Renal cortical epithelial cell (primary cell): ENCODE results near the gene PANX1. TPM values are rescaled to one million over a fixed set of nuclear protein-coding genes. Genes with fewer than 3 reads are reported as not detected.
A peak's percentile ranks its signal among the peaks of the same experiment; 100 is the strongest.
"Not testable (repeated sequence)": the region's sequence is repeated elsewhere in the genome, so short reads cannot be mapped to it uniquely, and the experiment has no call there.

Experiments used
- DNase-seq: peaks from one replicate; pipeline ENCODE4 v3.0.0-alpha.2; 2011; ENCODE audit warnings: low read depth
- total RNA-seq: library from RNA; depleted of rRNA; stranded (reverse); fragments of >200 nt; gene quantifications from 2 replicates; pipeline ENCODE4 v1.2.3, GENCODE V29; 2014

The PANX1 gene, protein sequence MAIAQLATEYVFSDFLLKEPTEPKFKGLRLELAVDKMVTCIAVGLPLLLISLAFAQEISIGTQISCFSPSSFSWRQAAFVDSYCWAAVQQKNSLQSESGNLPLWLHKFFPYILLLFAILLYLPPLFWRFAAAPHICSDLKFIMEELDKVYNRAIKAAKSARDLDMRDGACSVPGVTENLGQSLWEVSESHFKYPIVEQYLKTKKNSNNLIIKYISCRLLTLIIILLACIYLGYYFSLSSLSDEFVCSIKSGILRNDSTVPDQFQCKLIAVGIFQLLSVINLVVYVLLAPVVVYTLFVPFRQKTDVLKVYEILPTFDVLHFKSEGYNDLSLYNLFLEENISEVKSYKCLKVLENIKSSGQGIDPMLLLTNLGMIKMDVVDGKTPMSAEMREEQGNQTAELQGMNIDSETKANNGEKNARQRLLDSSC
- 52.5 and 79.5 TPM in 2 replicates for total RNA-seq

DNA sequence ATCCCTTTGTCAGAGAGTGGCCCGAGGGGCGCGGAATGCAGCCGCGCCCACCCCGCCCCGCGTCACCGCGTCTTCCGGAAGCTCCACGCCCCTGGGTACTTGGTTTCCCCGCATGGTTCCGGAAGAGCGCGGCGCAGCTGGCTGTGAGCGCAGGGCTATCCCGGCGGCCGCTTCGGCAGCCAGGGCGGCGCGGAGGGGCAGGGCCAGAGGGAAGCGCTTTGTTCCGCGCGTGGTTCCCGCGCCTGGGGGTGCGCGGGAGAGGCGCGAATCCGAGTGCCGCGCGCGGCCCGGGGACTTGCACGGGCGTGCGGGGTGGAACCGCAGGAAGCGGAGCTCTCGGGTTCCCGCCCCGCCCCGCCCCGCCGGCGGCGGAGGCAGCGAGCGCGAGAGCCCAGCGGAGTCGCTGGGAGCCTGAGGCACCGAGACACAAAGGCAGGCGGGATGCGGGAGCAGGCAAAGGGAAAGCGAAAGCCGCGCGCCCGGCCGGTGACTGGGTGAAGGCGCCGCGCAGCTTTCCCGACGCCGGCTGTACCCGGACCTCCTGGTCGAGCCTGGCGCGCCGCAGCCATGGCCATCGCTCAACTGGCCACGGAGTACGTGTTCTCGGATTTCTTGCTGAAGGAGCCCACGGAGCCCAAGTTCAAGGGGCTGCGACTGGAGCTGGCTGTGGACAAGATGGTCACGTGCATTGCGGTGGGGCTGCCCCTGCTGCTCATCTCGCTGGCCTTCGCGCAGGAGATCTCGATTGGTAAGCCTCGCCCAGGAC, at the start of gene PANX1:
PANX1 (plus strand) TSS at position 96 of the 766 bp plus-strand sequence; CDS start at position 568, 472 bp downstream.
- DNase-seq: peak; percentile 72

DNA sequence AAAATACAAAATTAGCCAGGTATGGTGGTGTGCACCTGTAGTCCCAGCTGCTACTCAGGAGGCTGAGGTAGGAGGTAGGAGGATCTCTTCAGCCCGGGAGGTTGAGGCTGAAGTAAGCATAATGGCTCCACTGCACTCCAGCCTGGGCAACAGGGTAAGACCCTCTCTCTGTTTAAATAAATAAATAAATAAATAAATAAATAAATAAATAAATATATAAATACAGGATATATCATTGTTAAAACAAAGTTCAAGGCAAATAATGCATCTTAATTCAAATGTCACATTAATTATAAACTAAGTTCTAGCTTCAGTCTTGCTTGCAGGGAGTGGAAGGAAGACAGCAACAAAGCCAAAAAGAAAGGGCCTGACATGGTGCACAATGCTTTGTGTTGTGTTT, 44.5 kb upstream of the PANX1 start:
- no peak for DNase-seq

DNA sequence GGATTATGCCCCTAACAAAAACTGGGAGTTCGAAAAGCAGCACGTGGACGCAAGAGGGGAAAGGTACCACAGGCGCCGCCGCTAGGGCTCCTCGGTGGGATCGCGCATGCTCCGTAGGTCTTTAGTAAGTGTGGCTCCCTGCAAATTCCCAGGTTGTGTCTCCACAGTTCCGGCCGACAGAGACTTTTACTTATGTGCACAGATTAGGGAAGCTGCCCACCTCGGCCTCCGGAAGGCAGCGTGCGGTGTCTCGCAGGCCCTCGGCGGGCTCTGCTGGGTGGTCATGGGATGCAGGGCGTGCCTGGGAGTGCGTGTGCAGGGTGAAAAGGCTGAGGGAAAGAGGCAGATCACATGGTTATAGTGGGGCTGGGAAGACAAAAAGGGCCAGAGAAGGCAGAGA, 39.7 kb upstream of the PANX1 start:
- no peak for DNase-seq

DNA sequence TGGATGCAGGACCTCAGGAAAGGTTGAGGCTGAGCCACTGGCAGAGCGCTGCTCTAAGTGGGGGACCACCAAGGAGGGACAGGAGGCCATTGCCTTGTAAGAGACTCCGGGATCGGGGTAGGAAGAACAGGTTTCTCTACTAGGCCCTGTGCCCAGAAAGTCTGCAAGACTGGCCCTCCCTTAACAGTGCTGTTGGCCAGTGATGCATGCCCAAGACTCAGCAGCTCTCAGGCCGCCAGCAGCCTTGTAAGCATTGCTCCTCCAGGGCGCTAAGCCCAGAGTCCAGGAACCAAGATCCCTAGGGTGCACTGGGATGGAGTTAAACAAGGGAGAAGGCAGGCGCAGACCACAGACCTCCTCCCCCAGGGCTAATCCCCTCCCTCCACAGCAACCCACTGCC, 39.3 kb upstream of the PANX1 start:
- peak; percentile 7 for DNase-seq

DNA sequence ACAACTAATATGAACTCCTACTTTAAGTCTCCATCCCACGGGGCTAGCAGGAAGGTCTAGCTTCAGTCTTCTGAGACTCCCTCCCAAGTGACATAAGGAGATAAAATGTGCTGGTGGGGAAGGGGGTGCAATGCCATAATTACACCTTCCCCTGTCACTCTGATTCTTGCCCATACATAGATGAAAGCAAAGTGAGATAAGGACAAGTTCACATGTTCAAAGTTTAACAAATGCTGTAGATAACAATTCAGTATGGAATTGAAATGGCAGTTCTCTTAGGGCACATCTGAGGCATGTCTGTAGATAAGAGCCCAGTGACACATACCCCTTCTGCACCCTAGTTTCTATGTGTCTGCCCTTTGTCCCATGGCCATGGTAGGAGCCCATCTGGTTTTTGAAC, 38.2 kb upstream of the PANX1 start:
- no peak for DNase-seq

DNA sequence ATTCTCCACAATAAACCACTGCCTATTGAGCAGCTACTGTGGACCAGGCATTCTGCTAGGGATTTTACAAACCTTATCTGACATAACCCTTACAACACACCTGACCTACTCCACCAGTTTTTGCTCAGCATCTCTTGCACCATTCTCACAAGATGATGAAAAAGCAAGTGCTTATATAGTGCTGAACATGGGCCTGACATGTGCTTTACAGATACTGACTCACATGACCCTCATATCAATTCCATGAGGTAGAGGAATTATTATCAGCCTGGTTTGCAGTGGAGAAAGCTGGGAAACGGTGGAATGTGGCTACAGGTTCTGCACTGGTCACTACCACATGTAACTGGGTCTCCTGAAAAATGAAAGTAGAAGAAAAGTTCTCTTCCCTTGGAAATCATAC, 37.5 kb upstream of the PANX1 start:
- no peak for DNase-seq

DNA sequence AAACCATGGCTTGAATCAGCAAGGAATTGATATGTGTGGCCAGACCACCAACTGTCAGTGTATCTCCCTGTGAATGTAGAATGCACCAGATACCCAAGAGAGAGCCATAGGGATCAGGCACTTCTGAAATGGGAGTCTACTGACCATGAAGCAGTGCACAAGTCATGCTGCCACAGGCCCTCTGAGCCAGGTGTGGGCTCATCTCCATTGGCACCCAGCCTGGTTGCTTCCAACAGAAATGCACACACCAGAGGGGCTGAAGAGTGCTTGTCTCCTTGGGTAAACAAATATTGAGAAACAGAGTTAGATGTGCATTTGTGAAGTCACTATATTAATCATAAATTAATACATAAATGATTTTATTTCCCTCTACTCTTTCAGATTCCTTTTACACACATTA, 28.4 kb upstream of the PANX1 start:
- DNase-seq: no peak

DNA sequence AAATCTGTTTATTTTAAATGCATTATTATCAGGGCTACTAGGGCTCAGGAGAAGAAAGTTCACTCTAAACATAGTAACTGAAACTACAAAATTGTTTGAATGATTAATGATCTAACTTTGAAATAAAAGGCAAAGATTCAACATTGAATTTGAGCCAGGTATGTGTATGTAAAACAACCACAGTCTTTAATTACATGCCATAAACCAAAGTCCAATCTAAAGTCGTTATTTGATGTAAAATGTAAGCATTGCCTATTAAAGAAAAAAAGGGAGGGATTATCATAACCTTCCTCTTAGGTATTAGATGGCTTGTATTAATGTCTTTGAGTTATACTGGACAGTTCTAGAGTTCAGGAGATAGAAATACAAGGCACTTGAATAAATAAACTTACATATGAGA, 25.2 kb upstream of the PANX1 start:
- DNase-seq: no peak

DNA sequence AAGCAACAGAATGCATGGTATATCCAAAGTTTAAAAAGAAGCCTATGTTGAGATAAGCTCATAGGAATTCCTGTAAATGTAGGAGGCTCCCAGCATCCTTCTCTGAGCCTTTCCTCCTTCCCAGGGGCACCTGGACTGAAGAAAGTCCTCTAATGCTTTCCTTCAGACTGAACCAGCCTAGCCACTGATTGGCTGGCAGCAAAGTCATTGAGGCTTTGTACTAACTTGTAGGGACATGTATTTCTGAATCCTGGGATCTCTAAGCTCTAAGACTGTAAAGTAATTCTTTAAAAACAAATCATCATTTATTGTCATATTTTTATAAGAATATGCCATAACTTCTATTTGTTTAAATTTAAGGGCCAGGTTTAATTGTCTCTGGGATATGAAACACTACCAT, 23.9 kb upstream of the PANX1 start:
- DNase-seq: no peak

DNA sequence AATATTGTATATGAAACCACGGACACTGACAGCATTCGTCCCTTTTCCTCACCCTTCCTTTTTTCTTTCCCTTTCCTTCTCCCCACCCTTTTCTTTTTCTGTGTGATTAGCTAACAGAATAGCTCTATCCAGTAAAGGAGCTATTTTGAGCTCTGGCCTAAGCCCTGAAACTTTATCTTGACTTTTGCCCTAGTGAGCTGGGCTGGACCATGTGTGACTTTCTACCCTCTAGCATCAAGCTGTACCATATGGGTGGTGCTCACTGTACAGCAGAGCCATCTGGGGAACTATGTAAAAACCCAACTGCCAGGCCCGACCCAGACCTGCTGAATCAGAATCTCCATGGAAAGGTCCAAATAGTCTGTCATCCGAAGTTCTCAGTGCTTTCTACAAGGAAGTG, 21.9 kb upstream of the PANX1 start:
- no peak for DNase-seq

DNA sequence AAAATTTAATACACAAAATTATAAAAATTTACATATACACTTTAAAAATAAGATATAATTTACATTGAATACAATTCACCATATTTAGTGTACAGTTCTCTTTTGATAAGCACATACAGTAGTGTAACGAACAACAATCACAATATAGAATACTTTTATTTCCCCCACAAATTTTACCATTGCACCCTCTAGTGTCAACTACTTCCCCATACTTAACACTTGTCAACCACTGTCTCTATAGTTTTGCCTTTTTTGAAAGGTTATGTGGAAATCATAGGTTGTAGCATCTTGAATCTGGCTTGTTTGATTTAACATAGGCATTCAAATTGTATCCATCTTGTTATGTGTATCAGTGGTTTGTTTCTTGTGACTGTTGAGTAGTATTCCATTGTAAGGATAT, 21.3 kb upstream of the PANX1 start:
- no peak for DNase-seq

DNA sequence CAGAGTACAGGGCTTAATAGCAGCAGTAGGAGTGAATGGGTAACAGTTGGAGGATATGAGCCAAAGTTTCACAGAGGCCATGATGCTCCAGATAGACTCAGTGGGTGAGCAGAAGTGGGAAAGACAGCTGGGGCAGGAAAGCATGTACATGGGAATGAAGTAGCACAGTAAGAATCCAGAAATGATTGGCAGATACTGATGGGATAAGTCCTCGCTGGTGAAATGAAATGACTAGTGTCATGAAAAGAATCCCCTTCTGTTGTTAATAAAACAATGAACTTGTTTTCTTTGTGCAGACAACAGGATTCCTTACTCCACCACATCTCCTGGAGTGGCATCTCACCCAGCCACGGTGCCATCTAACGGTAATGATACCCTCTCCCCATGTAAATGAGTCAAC, 17.4 kb upstream of the PANX1 start:
- DNase-seq: no peak

DNA sequence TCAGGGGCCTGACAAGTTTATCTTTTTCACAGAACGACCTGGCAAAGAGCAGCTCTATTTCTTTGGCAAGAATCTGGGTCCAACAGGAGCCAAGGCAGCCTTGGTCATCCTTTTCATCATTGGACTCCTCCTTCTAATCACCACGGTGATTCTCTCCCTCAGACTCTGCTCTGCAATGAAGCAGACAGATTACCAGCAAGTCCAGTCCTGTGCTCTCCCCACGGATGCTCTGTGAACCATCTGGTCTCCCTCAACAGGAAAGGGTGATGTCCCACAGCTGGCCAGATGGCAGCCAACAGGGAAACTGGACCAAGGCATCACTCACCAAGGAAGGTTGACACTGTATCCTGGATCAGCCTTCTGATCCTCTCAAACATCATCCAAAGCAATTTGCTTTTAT, 17.0 kb upstream of the PANX1 start:
- no peak for DNase-seq

DNA sequence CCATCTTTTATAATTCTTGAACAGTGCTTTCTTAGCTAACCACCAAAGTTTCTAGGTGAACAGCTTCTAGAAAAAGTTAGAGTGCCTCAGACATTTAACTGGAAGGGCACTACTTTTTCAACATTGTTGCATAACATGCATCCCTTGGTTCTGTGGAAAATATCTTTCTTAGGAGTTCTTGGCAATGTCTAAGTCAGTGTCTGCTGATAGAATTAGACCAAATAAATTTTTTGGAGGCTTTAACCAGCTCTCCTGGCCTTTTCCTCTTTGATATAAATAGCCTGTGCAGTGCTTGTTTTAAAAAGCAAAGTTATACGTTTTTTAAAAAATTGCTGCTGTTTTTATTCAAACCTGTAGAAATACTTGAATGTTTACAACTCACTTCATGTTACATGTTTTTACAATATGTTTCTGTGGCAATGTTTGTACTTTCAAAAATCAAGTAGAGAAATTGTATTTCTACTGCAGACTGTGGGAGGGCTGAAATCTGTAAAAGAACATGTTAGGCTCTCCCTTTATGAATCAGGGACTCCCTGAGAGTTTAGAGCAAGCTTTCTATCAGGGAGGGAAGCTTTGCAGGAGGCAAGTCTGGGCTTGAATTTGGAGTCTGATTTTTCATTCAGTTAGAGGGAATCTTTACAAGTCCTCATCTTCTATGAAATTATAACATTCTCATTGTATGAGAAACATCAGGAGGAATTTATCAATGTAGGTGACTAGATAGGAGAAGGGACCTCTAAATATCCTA, 16.3 kb upstream of the PANX1 start:
- DNase-seq: no peak

DNA sequence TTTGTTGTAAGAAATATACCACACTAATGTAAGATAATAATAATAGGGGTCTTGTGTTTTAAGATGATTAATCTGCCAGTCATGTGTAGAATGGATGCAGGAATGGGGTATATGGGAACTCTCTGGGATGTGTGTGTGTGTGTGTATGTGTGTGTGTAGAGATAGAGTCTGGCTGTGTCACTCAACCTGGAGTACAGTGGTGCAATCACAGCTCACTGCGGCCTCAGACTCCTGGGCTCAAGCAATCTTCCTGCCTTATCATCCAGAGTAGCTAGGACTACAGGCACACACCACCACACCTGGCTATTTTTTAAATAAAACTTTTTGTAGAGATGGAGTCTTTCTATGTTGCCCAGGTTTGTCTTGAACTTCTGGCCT, 11.5 kb upstream of the PANX1 start:
- no peak for DNase-seq

DNA sequence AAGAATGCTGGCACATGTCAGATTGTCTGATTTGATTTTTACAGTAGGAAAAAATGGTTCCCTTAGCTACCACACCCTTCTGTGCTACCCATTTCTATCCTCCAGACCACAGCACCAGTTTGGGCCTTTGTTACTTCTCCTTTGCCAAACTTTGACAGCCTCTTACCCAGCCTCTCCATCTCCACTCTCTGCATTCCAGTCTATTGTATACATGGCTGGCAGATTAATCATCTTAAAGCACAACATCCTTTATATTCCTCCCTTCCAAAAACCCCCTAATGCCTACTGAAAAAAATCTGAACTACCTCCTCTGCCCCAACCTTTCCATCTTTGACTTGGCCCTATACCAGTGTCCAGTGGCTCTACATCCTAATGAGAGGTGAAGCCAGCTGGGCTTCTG, 10.8 kb upstream of the PANX1 start:
- no peak for DNase-seq

DNA sequence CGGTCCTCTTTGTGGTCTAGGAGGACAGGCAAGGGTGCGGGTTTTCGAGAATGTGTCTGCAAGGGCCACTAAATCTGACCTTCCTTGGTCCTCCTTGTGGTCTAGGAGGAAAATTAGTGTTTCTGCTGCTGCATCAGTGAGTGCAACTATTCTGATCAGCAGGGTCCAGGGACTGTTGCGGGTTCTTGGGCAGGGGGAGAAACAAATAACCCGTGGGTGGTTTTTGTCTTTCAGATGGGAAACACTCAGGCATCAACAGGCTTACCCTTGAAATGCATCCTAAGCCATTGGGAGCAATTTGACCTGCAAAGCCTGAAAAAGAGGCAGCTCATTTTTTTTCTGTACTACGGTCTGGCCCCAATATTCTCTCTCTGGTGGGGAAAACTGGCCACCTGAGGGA, 9.0 kb upstream of the PANX1 start:
- DNase-seq: not testable (repeated sequence)

DNA sequence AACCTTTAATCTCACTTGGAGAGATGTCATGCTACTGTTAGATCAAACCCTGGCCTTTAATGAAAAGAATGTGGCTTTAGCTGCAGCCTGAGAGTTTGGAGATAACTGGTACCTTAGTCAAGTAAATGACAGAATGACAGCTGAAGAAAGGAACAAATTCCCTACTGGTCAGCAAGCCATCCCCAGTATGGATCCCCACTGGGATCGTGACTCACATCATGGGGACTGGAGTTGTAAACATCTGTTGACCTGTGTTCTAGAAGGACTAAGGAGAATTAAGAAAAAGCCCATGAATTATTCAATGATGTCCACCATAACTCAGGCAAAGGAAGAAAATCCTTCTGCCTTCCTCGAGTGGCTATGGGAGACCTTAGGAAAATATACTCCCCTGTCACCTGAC, 8.1 kb upstream of the PANX1 start:
- not testable (repeated sequence) for DNase-seq

DNA sequence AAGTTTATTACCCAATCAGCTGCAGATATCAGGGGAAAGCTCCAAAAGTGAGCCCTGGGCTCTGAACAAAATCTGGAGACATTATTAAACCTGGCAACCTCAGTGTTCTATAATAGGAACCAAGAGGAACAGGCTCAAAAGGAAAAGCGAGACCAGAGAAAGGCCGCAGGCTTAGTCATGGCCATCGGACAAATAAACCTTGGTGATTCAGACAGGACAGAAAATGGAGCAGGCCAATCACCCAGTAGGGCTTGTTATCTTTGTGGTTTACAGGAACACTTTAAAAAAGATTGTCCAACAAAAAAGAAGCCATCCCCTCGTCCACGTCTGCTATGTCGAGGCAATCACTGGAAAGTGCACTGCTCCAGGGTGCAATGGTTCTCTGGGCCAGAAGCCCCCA, 7.7 kb upstream of the PANX1 start:
- DNase-seq: no peak

DNA sequence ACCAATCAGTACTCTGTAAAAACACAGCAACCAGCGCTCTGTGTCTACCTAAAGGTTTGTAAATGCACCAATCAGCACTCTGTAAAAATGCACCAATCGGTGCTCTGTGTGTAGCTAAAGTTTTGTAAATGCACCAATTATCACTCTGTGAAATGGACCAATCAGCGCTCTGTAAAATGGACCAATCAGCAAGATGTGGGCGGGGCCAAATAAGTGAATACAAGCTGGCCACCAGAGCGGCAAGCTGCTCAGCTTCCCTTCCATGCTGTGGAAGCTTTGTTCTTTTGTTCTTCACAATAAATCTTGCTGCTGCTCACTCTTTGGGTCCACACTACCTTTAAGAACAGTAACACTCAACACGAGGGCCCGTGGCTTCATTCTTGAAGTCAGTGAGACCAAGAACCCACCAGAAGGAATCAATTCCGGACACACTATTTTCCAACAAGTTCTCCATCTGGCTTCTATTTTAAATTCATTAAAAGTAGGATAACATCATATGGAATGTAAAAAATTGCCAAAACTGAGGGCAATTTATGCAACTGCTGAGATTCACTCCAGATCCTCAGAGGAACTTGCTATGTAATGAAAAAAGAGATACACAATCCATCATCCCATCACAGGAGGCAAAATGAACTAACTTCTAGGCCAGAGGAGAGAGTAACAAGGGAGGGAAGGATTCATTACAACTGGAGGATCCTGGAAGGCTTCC, 3.1 kb upstream of the PANX1 start:
- no peak for DNase-seq

DNA sequence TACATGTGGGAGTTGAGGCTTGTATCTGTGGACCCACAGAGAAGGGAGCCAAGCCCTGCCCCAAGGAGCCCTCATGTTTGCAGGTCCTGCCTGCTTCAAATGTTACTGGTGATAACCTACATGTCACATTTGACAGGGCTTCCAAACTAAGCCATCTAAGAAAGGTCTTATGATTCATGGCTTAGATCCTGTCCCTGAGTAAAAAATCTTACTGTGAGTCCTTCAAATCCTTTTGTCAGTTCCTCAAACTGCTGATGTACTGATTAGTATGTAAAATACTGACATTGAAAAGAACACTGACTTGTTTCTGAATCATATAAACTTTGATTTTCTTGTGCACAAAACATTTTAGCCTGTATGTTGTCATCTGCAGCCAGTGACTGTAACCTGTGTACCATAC, 1.0 kb upstream of the PANX1 start:
- no peak for DNase-seq

DNA sequence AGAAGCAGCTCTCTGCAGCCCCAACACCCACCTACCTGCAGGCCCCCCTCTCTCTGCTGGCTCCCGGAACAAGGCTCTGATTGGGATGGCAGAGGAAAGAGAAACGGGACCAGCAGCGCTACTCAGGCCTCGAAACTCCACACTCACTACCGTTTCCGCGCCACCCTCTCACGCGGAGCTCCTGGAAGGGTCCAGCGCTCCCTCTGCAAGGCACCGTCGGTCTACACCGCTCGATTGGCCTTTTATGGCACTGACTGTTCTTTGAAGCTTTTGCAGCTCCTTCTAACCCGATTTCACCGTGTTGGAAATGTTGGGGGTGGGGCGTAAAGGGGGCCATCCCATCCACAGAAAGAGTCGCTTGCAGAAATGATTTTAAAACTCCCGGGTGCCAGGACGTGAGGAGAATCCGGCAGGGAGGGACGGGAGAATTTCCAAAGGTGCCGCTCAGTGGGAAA, 323 bp upstream of the PANX1 start:
- no peak for DNase-seq
